Measurements from ENCODE around the gene PTTG1IP. TPM values are rescaled to one million over a fixed set of nuclear protein-coding genes. Genes with fewer than 3 reads are reported as not detected.

The PTTG1IP gene
- polyA plus RNA-seq, 4 donors, result 283 to 306 (median 289) TPM

GRCh38 chr21:44910229-44911067, 37.0 kb upstream of the PTTG1IP start:
- no peak for DNase-seq (ENCODE audit: low read depth in 4 of 4, low spot score in 3 of 4)

GRCh38 chr21:44909719-44910118, 36.2 kb upstream of the PTTG1IP start:
- DNase-seq (ENCODE audit: low read depth in 4 of 4, low spot score in 3 of 4), result no peak

GRCh38 chr21:44908908-44909307, 35.4 kb upstream of the PTTG1IP start:
- no peak for DNase-seq (ENCODE audit: low read depth in 4 of 4, low spot score in 3 of 4)

GRCh38 chr21:44907966-44908895, 34.7 kb upstream of the PTTG1IP start:
- no peak for DNase-seq (ENCODE audit: low read depth in 4 of 4, low spot score in 3 of 4)

- no peak for DNase-seq (ENCODE audit: low read depth in 4 of 4, low spot score in 3 of 4)
Observed at GRCh38 chr21:44907225-44907965, 33.9 kb upstream of the PTTG1IP start.

GRCh38 chr21:44905728-44906090, 32.2 kb upstream of the PTTG1IP start:
- DNase-seq (ENCODE audit: low read depth in 4 of 4, low spot score in 3 of 4), result no peak

- DNase-seq (ENCODE audit: low read depth in 4 of 4, low spot score in 3 of 4), result no peak
Observed at GRCh38 chr21:44905016-44905727, 31.7 kb upstream of the PTTG1IP start.

GRCh38 chr21:44904141-44904923, 30.8 kb upstream of the PTTG1IP start:
- DNase-seq (ENCODE audit: low read depth in 4 of 4, low spot score in 3 of 4), result no peak

GRCh38 chr21:44903689-44904088, 30.2 kb upstream of the PTTG1IP start:
- no peak for DNase-seq (ENCODE audit: low read depth in 4 of 4, low spot score in 3 of 4)

GRCh38 chr21:44903050-44903685, 29.7 kb upstream of the PTTG1IP start:
- no peak for DNase-seq (ENCODE audit: low read depth in 4 of 4, low spot score in 3 of 4)

- no peak for DNase-seq (ENCODE audit: low read depth in 4 of 4, low spot score in 3 of 4)
Observed at GRCh38 chr21:44902268-44903049, 29.0 kb upstream of the PTTG1IP start.

- no peak for DNase-seq (ENCODE audit: low read depth in 4 of 4, low spot score in 3 of 4)
Observed at GRCh38 chr21:44901391-44902074, 28.0 kb upstream of the PTTG1IP start.

- DNase-seq (ENCODE audit: low read depth in 4 of 4, low spot score in 3 of 4), result no peak
Observed at GRCh38 chr21:44900559-44901251, 27.2 kb upstream of the PTTG1IP start.

- no peak for DNase-seq (ENCODE audit: low read depth in 4 of 4, low spot score in 3 of 4)
Observed at GRCh38 chr21:44899768-44900558, 26.5 kb upstream of the PTTG1IP start.

GRCh38 chr21:44898851-44899767, 25.6 kb upstream of the PTTG1IP start:
- no peak for DNase-seq (ENCODE audit: low read depth in 4 of 4, low spot score in 3 of 4)

Measured in right renal pelvis (tissue), 4 donors.